NK-92 (cell line): ENCODE measurements around the gene NHERF1.

Experiments
- DNase-seq: peaks from one replicate; lab custom pipeline; 2025; ENCODE audit not compliant: unreplicated experiment; lab: John Stamatoyannopoulos, UW

Gene NHERF1

GRCh38 chr17:74782571-74782970 is 34.1 kb downstream of the NHERF1 start:
- DNase-seq: no peak

GRCh38 chr17:74784125-74784810 is 35.8 kb downstream of the NHERF1 start:
- no peak for DNase-seq

- DNase-seq: no peak
Observed at GRCh38 chr17:74785096-74785980, 36.9 kb downstream of the NHERF1 start.

- no peak for DNase-seq
Observed at GRCh38 chr17:74785981-74786360, 37.5 kb downstream of the NHERF1 start.

- no peak for DNase-seq
Observed at GRCh38 chr17:74786431-74787055, 38.1 kb downstream of the NHERF1 start.

GRCh38 chr17:74790161-74791058 is 42.0 kb downstream of the NHERF1 start:
- no peak for DNase-seq

- no peak for DNase-seq
Observed at GRCh38 chr17:74792586-74793105, 44.2 kb downstream of the NHERF1 start.

GRCh38 chr17:74795327-74796020 is 47.0 kb downstream of the NHERF1 start:
- DNase-seq: no peak

GRCh38 chr17:74796211-74796610 is 47.8 kb downstream of the NHERF1 start:
- DNase-seq: no peak

GRCh38 chr17:74796866-74797265 is 48.4 kb downstream of the NHERF1 start:
- no peak for DNase-seq

GRCh38 chr17:74797824-74798223 is 49.4 kb downstream of the NHERF1 start:
- no peak for DNase-seq

GRCh38 chr17:74798239-74798707 is 49.8 kb downstream of the NHERF1 start:
- DNase-seq: no peak

GRCh38 chr17:74799097-74799496 is 50.7 kb downstream of the NHERF1 start:
- no peak for DNase-seq

- DNase-seq: no peak
Observed at GRCh38 chr17:74800531-74800930, 52.1 kb downstream of the NHERF1 start.

- DNase-seq: no peak
Observed at GRCh38 chr17:74801896-74802295, 53.5 kb downstream of the NHERF1 start.

- no peak for DNase-seq
Observed at GRCh38 chr17:74803388-74803930, 55.0 kb downstream of the NHERF1 start.

GRCh38 chr17:74803971-74804370 is 55.5 kb downstream of the NHERF1 start:
- DNase-seq: no peak

GRCh38 chr17:74804683-74805082 is 56.3 kb downstream of the NHERF1 start:
- no peak for DNase-seq

- DNase-seq: no peak
Observed at GRCh38 chr17:74805591-74805991, 57.2 kb downstream of the NHERF1 start.

- DNase-seq: no peak
Observed at GRCh38 chr17:74806334-74806733, 57.9 kb downstream of the NHERF1 start.
